Mammary epithelial cell (primary cell): Measurements from ENCODE around the gene CPED1.

ENCODE experiments used
- EZH2 ChIP-seq: IDR thresholded peaks from 2 replicates; pipeline ENCODE4 v1.6.1; 2012; ENCODE audit warnings: low read length, inconsistent platforms, borderline replicate concordance
- TF ChIP-seq, protein P1 (sequence below), 2 donors: IDR thresholded peaks in 1 of 2; conservative IDR thresholded peaks in 1 of 2; 2 replicates each; pipeline ENCODE4 v1.5.1; 2011 to 2012; ENCODE audit warnings: inconsistent platforms in 2 of 2, low read length in 2 of 2, mild to moderate bottlenecking in 2 of 2, control low read depth in 1 of 2, low read depth in 1 of 2; ENCODE audit not compliant: insufficient read depth in 1 of 2; ENCODE audit errors: extremely low read depth in 1 of 2

GRCh38 chr7:121024611-121025010 is 36.1 kb downstream of the CPED1 start:
- no peak for TF ChIP-seq EZH2
- TF ChIP-seq, protein P1, sequence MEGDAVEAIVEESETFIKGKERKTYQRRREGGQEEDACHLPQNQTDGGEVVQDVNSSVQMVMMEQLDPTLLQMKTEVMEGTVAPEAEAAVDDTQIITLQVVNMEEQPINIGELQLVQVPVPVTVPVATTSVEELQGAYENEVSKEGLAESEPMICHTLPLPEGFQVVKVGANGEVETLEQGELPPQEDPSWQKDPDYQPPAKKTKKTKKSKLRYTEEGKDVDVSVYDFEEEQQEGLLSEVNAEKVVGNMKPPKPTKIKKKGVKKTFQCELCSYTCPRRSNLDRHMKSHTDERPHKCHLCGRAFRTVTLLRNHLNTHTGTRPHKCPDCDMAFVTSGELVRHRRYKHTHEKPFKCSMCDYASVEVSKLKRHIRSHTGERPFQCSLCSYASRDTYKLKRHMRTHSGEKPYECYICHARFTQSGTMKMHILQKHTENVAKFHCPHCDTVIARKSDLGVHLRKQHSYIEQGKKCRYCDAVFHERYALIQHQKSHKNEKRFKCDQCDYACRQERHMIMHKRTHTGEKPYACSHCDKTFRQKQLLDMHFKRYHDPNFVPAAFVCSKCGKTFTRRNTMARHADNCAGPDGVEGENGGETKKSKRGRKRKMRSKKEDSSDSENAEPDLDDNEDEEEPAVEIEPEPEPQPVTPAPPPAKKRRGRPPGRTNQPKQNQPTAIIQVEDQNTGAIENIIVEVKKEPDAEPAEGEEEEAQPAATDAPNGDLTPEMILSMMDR (conservative IDR thresholded peaks at IDR 0.05 in 1 of 2, IDR thresholded peaks at IDR 0.05 in 1 of 2; ENCODE audit: extremely low read depth in 1 of 2, insufficient read depth in 1 of 2, low read depth in 1 of 2, low read length in 2 of 2), result no peak
